Measurements from ENCODE around the gene BBS9. TPM values are rescaled to one million over a fixed set of nuclear protein-coding genes. Genes with fewer than 3 reads are reported as not detected.

The BBS9 gene
- total and polyA plus RNA-seq, 2 donors from 2014 or later, result 9.0 to 23.4 TPM

GRCh38 chr7:33614357-33615117 is 485.2 kb downstream of the BBS9 start:
- Histone ChIP-seq H3K27me3 (ENCODE audit: control insufficient read depth, insufficient read depth, low read length) (no peaks in the 10 kb centered on the region), H3K4me3 (ENCODE audit: low read length in 3 of 3) (no peak overlapping the region), H3K36me3 (ENCODE audit: control insufficient read depth in 2 of 3, insufficient read depth in 3 of 3, low read length in 3 of 3) (no peaks in the 10 kb centered on the region), H3K4me1 (ENCODE audit: control insufficient read depth in 2 of 3, insufficient read depth in 2 of 3, low read depth in 1 of 3, low read length in 3 of 3) (no peaks in the 10 kb centered on the region), H3K27ac (ENCODE audit: low read depth in 2 of 2, low read length in 2 of 2) (no peak overlapping the region), H3K9me3 (ENCODE audit: control insufficient read depth in 2 of 3, insufficient read depth in 1 of 3, low read length in 3 of 3) (no peaks in the 10 kb centered on the region), H3K9ac (ENCODE audit: low read length in 3 of 3) (no peak overlapping the region)
- DNase-seq (no peak), FAIRE-seq (no peak)
- TF ChIP-seq CTCF (IDR thresholded peaks at IDR 0.05; ENCODE audit: borderline replicate concordance, extremely low read depth, insufficient read depth), result no peak
- intact Hi-C loops (cut with DNase I), result no loop called here

- FAIRE-seq (no peak), DNase-seq (no peak)
- H3K9me3 ChIP-seq (ENCODE audit: control insufficient read depth in 2 of 3, insufficient read depth in 1 of 3, low read length in 3 of 3), result no peaks in the 10 kb centered on the region
- H3K4me3 ChIP-seq (ENCODE audit: low read length in 3 of 3), result no peak overlapping the region
- H3K27me3 ChIP-seq (ENCODE audit: control insufficient read depth, insufficient read depth, low read length), result no peaks in the 10 kb centered on the region
- TF ChIP-seq CTCF (IDR thresholded peaks at IDR 0.05; ENCODE audit: borderline replicate concordance, extremely low read depth, insufficient read depth), result no peak
- H3K4me1 ChIP-seq (ENCODE audit: control insufficient read depth in 2 of 3, insufficient read depth in 2 of 3, low read depth in 1 of 3, low read length in 3 of 3), result no peaks in the 10 kb centered on the region
- intact Hi-C loops (cut with DNase I), result no loop called here
- no peak overlapping the region for H3K9ac ChIP-seq (ENCODE audit: low read length in 3 of 3)
- no peak overlapping the region for H3K27ac ChIP-seq (ENCODE audit: low read depth in 2 of 2, low read length in 2 of 2)
- H3K36me3 ChIP-seq (ENCODE audit: control insufficient read depth in 2 of 3, insufficient read depth in 3 of 3, low read length in 3 of 3), result no peaks in the 10 kb centered on the region
These were observed 487.4 kb downstream of the BBS9 start for GRCh38 chr7:33616752-33617151.

- H3K27ac ChIP-seq (ENCODE audit: low read depth in 2 of 2, low read length in 2 of 2), result no peak overlapping the region
- no peaks in the 10 kb centered on the region for H3K9me3 ChIP-seq (ENCODE audit: control insufficient read depth in 2 of 3, insufficient read depth in 1 of 3, low read length in 3 of 3)
- H3K27me3 ChIP-seq (ENCODE audit: control insufficient read depth, insufficient read depth, low read length), result no peaks in the 10 kb centered on the region
- H3K9ac ChIP-seq (ENCODE audit: low read length in 3 of 3), result no peak overlapping the region
- DNase-seq (no peak), FAIRE-seq (no peak)
- intact Hi-C loops (cut with DNase I), result no loop called here
- no peaks in the 10 kb centered on the region for H3K36me3 ChIP-seq (ENCODE audit: control insufficient read depth in 2 of 3, insufficient read depth in 3 of 3, low read length in 3 of 3)
- TF ChIP-seq CTCF (IDR thresholded peaks at IDR 0.05; ENCODE audit: borderline replicate concordance, extremely low read depth, insufficient read depth), result no peak
- no peaks in the 10 kb centered on the region for H3K4me1 ChIP-seq (ENCODE audit: control insufficient read depth in 2 of 3, insufficient read depth in 2 of 3, low read depth in 1 of 3, low read length in 3 of 3)
- no peak overlapping the region for H3K4me3 ChIP-seq (ENCODE audit: low read length in 3 of 3)
These were observed 489.9 kb downstream of the BBS9 start for GRCh38 chr7:33619264-33619663.

All from kidney (tissue), 14 donors.